ENCODE data around the gene ANKH.

The ANKH gene

GRCh38 chr5:14734396-14734795 is 137.2 kb downstream of the ANKH start:
- in situ Hi-C loops (cut with HindIII; ENCODE audit: low pct_ligation_motif_present, low pct_unique_long_range_greater_than_20kb, low sequenced_read_pairs): no loop called here
- DNase-seq: no peak

DNA sequence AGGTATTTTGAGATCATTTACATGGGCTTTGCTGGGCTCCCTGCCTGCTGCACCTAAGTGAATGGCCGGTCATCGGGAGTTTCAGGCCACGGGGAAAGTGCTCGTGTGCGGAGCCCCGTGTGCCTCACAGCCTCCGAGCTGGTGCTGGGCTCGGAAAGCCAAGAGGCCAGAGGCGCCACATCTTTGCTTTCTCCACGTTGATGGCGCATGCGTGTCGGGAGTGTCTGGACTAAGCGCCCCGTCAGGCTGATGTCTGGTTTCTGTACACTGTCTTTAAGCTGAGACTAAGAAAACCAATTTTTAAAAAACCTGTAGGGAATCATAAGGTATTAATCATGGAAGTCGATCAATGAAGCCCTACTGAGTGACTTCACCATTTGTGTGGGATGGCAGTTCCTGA is 137.9 kb downstream of the ANKH start:
- no peak for DNase-seq
- in situ Hi-C loops (cut with HindIII; ENCODE audit: low pct_ligation_motif_present, low pct_unique_long_range_greater_than_20kb, low sequenced_read_pairs): no loop called here

DNA sequence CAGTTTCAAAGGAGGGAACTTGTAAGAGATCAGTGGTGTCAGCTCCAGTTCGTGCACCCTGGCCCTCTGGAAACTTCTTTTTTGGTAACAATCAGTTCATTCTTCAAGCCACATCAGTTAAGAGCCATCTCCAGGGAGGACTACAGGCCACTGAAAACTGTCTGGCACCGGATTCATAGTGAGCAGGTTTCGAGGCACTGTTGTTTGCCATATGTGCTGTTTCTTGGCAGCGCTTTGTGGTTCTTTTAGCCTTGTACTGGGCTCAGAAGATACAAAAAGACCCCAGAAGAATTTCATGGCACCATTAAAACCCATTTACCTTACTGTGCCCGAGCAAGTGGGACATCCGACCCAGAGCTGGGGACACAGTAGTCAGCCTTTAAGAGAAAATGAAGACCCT is 138.6 kb downstream of the ANKH start:
- DNase-seq: no peak
- in situ Hi-C loops (cut with HindIII; ENCODE audit: low pct_ligation_motif_present, low pct_unique_long_range_greater_than_20kb, low sequenced_read_pairs): no loop called here

GRCh38 chr5:14730881-14731280 is 140.7 kb downstream of the ANKH start:
- no peak for DNase-seq
- in situ Hi-C loops (cut with HindIII; ENCODE audit: low pct_ligation_motif_present, low pct_unique_long_range_greater_than_20kb, low sequenced_read_pairs): no loop called here

DNA sequence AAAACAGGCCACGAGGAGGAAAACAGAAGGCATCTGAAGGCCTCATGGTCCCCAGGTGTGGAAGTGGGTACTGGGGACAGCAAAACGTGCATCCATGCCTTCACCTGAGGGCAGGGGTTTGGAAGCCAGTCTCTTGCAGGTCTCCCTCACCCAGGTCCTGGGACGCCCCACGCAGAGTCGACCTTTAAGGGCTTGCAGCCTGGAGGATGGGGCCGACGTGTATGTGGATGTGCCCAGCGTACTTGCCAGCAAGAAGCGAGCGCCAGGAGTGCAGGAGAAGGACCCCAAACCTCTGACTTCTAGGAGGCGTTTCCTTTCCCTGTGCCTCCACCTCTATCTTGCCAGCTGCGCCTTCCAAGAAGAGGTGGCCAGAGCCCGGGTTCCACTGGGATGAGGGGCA is 141.1 kb downstream of the ANKH start:
- no peak for DNase-seq
- in situ Hi-C loops (cut with HindIII; ENCODE audit: low pct_ligation_motif_present, low pct_unique_long_range_greater_than_20kb, low sequenced_read_pairs): no loop called here

DNA sequence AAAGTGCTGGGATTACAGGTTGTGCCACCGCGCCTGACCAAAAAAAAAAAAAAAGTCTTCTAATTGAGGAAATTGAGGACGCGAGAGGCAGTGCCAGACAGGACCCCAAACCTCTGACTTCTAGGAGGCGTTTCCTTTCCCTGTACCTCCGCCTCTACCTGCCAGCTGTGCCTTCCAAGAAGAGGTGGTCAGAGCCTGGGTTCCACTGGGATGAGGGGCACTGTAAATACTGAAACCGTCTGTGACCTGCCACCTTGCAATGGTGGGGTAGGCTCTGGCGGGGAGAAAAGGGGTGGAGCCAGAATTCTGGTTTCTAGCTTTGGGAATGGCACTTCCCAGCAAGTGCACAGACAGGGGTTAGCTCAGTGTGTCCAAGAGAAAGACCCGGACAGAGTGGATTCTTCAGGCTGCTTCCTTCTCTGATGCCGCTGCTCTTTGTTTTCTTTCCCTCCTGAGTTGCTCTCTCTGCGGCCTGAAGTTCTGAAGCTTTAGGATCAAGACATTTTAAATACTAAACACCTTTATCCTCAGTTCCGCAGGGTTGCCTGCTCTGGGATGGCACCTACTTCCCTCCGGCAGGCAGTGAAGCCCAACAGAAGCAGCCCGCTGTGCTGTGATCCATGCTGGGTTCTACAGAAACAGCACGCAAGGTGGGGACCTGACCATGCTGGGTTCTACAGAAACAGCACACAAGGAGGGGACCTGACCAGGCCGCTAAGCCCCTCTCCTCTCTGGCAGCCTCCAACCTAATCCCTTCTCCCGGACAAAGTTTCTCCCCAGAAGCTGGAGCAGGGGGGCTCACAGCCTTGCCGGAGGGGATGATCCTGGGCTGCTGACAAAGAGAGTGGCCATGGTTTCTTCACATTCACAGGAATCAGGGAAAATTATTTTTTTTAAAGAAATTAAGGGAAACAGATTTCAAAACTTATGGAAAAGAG is 141.9 kb downstream of the ANKH start:
- in situ Hi-C loops (cut with HindIII; ENCODE audit: low pct_ligation_motif_present, low pct_unique_long_range_greater_than_20kb, low sequenced_read_pairs): loop anchor here (10.0 kb wide), 1 partner anchor 275 kb away; no protein-coding TSS in a partner anchor
- DNase-seq: no peak

GRCh38 chr5:14728459-14728938 is 143.1 kb downstream of the ANKH start:
- in situ Hi-C loops (cut with HindIII; ENCODE audit: low pct_ligation_motif_present, low pct_unique_long_range_greater_than_20kb, low sequenced_read_pairs): loop anchor here (10.0 kb wide), 1 partner anchor 276 kb away; no protein-coding TSS in a partner anchor

DNA sequence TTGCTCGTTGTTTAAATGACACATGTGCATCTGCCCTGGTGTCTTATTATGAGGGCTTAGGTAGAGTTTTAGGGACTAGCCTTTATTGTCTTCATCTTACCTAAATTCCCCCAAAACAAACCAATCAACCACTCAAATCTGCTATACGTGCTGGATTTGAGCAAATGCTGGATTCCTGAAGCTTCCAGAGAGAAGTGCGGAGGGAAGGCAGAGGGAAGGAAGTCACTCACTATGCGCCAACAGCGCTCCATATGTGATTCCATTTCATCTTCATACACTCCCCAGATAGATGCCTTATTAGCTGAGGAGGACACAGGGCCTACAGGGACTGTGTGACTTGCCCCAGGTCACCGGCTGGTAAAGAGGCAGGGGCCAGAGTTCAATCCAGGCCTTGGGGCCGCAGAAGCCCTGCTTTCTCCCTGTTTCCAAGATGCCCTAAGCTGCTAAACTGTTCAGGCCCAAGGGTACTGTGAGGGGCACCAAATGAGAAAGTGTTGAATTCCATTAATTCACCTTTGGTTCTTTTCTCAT is 143.6 kb downstream of the ANKH start:
- DNase-seq: no peak
- in situ Hi-C loops (cut with HindIII; ENCODE audit: low pct_ligation_motif_present, low pct_unique_long_range_greater_than_20kb, low sequenced_read_pairs): loop anchor here (10.0 kb wide), 1 partner anchor 277 kb away; no protein-coding TSS in a partner anchor

More at GRCh38 chr5:14728459-14728938, 143.1 kb downstream of the ANKH start:
- no peak for DNase-seq

DNA sequence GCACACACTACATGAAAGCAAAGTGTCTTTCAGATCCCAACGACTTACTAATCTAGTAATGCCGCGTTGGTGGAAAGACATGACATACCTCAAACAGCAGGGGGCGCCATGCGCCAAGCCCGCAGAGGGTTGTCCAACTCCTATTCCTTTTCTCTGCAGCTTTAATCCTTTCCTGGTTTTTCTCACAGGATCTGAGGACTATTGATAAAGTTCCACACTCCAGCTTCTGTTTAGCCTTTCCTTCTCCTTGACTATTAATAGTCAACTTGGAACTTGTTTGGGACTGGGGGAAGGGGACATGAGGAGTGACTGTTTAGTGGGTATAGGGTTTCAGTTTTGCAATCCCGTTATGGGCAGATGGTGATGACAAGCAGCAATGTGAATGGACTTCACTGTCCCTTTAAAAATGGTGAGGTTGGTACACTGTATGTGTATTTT is 144.1 kb downstream of the ANKH start:
- peak; percentile 67 for DNase-seq
- in situ Hi-C loops (cut with HindIII; ENCODE audit: low pct_ligation_motif_present, low pct_unique_long_range_greater_than_20kb, low sequenced_read_pairs): loop anchor here (10.0 kb wide), 1 partner anchor 277 kb away; no protein-coding TSS in a partner anchor

DNA sequence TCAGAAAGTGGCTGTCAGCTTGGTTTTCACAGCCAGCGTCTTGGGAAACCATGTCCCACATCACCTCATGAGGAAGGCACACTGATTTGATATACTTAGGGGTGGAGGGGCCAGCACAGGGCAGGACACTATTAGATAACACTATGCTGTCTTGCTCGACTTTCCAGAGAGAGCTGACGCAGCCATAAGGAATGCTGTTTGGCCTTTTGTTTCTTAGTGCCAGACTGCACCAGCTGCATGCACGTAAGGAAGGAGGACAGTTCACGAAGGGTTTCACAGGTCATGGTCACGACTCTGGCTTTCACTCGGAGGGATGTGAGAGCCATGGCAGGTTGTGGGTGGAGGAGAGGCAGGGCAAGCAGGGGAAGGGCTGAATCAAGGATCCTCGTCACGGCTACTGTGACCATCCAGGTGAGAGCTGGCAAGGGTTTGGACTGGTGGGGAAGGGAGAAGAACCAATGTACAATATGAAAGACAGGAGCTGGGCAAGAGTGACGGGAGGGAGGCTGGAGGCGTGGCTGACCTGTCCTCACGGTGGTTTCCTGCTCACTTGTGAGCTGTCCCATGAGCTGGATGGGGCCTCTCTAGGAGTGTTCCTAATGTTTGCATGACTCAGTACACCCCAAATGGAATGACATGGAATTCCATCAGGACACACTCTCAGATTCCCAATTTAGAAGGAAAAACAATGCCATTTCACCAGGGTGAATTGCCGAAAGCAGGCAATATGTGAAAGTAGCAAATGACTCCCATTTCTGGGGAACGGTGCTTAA is 145.3 kb downstream of the ANKH start:
- no peak for DNase-seq
- in situ Hi-C loops (cut with HindIII; ENCODE audit: low pct_ligation_motif_present, low pct_unique_long_range_greater_than_20kb, low sequenced_read_pairs): loop anchor here (10.0 kb wide), 1 partner anchor 279 kb away; no protein-coding TSS in a partner anchor

DNA sequence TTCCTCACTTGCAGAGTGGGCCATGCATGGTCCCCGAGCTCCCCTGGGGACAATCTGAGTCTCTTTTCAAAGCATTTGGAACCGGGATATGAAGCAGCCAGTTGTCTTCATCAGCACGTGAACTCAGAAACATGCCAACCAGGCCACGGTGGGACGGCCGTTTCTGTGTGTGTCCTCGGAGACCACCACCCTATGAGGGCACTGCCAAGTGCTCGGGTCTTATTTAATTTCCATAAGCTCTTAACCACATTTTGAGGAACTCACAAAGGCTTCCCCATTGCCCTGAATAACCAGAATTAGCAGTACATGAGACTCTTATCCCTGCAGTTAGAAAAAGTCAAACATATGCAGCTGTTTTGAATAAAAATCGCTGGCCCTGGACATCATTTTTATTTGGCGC is 146.9 kb downstream of the ANKH start:
- in situ Hi-C loops (cut with HindIII; ENCODE audit: low pct_ligation_motif_present, low pct_unique_long_range_greater_than_20kb, low sequenced_read_pairs): loop anchor here (10.0 kb wide), 1 partner anchor 280 kb away; no protein-coding TSS in a partner anchor
- DNase-seq: no peak

- in situ Hi-C loops (cut with HindIII; ENCODE audit: low pct_ligation_motif_present, low pct_unique_long_range_greater_than_20kb, low sequenced_read_pairs): loop anchor here (10.0 kb wide), 1 partner anchor 281 kb away; no protein-coding TSS in a partner anchor
- no peak for DNase-seq
These were observed 147.9 kb downstream of the ANKH start for GRCh38 chr5:14723701-14724132.

GRCh38 chr5:14722923-14723322 is 148.7 kb downstream of the ANKH start:
- in situ Hi-C loops (cut with HindIII; ENCODE audit: low pct_ligation_motif_present, low pct_unique_long_range_greater_than_20kb, low sequenced_read_pairs): loop anchor here (10.0 kb wide), 1 partner anchor 282 kb away; no protein-coding TSS in a partner anchor
- no peak for DNase-seq

DNA sequence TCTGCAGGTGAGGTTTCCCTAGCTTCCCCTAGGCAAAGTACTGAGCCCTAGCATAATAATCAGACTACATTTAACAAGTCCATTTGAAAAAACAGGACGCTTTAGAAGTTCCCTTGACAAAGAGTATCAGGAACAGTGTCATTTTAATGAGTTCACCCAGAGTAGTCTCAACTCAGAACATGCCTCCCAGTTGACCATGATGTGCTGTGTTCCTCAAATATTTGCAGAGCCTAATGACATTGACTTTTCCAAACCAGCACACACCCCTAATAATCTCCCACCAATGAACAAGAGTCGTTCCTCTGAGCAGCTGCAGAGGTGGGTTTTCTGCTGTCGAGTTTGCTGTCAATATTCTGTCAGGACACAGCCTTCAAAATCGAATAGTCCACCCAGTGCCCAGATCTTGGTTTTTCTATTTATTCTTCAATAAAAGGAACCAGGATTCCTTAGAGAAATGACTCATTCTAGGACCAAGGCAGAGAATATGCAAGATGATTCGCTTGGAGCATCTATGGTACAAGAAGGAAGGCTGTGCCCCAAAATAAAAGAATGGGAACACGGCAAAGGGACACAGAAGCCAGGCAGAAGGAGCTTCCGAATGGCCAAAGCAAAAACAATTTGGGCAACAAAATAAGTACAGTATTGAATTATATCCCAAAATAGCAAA is 149.5 kb downstream of the ANKH start:
- in situ Hi-C loops (cut with HindIII; ENCODE audit: low pct_ligation_motif_present, low pct_unique_long_range_greater_than_20kb, low sequenced_read_pairs): loop anchor here (10.0 kb wide), 1 partner anchor 283 kb away; no protein-coding TSS in a partner anchor
- no peak for DNase-seq

DNA sequence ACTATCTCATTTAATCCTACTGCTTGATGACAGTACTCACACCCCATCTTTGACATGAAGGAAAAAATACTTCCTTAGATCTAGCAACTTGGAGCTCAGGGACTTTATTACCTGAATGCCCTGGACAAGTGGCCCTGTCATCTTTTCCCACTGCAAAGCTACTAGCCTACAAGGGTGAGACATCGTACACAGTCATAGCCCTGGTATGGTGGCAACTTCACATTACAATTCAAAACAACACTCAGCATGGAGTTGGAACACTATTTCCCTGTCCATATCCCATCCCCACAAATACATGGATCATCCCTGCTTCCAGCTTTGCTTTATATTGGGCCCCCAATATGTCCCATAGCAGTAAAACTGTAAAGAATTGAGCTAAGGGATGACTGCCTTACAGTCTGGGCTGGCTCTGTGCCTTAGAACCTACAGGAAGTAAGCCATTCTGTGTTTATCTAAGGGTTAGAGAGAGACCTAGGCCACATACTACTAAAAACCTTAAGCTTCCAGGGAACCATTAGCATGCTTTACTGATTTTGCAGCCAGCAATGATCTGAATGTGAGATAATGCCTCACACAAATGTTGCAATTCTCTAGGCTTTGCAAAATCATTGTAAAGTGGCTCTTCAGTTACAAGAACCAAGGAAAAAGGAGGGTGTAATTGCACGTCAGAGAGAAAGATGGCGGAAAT is 151.2 kb downstream of the ANKH start:
- in situ Hi-C loops (cut with HindIII; ENCODE audit: low pct_ligation_motif_present, low pct_unique_long_range_greater_than_20kb, low sequenced_read_pairs): loop anchor here (10.0 kb wide), 1 partner anchor 284 kb away; no protein-coding TSS in a partner anchor

GRCh38 chr5:14718778-14719177 is 152.8 kb downstream of the ANKH start:
- in situ Hi-C loops (cut with HindIII; ENCODE audit: low pct_ligation_motif_present, low pct_unique_long_range_greater_than_20kb, low sequenced_read_pairs): no loop called here
- no peak for DNase-seq

More for the DNA sequence above, 151.2 kb downstream of the ANKH start:
- no peak for DNase-seq

All from ACHN (cell line).